GM19099 (cell line): ENCODE results near the gene IL37.

ENCODE experiments used
- POLR2A ChIP-seq: IDR thresholded peaks from 3 replicates; pipeline ENCODE4 v1.6.1; 2011; ENCODE audit warnings: low read depth; ENCODE audit not compliant: insufficient read length; ENCODE audit errors: extremely low read depth

Gene IL37

GRCh38 chr2:112910865-112911264 lies at the start of gene IL37:
IL37 (plus strand) TSS chr2:112911165; CDS start chr2:112913013, 1,848 bp downstream.
- TF ChIP-seq POLR2A, result no peak

GRCh38 chr2:112864072-112864471 lies 46.9 kb upstream of the IL37 start:
- TF ChIP-seq POLR2A, result no peak

- TF ChIP-seq POLR2A, result no peak
Measured at GRCh38 chr2:112866128-112866835, 44.7 kb upstream of the IL37 start.

- no peak for TF ChIP-seq POLR2A
Measured at GRCh38 chr2:112867701-112868631, 43.0 kb upstream of the IL37 start.

GRCh38 chr2:112869258-112869842 lies 41.6 kb upstream of the IL37 start:
- no peak for TF ChIP-seq POLR2A

GRCh38 chr2:112870841-112871835 lies 39.8 kb upstream of the IL37 start:
- TF ChIP-seq POLR2A, result no peak

GRCh38 chr2:112876257-112876970 lies 34.6 kb upstream of the IL37 start:
- TF ChIP-seq POLR2A, result no peak

GRCh38 chr2:112876971-112877361 lies 34.0 kb upstream of the IL37 start:
- no peak for TF ChIP-seq POLR2A

- TF ChIP-seq POLR2A, result no peak
Measured at GRCh38 chr2:112877423-112877822, 33.5 kb upstream of the IL37 start.

GRCh38 chr2:112879491-112880041 lies 31.4 kb upstream of the IL37 start:
- TF ChIP-seq POLR2A, result no peak

GRCh38 chr2:112880091-112880531 lies 30.9 kb upstream of the IL37 start:
- TF ChIP-seq POLR2A, result no peak

- TF ChIP-seq POLR2A, result no peak
Measured at GRCh38 chr2:112880696-112881095, 30.3 kb upstream of the IL37 start.

- no peak for TF ChIP-seq POLR2A
Measured at GRCh38 chr2:112881217-112881985, 29.6 kb upstream of the IL37 start.
